T-helper 1 cell (primary cell): ENCODE data around the gene RAMP1.

Source experiments
- DNase-seq, 5 donors: peaks; one replicate each; pipeline ENCODE4 v3.0.0-alpha.2; 2012 to 2020

RAMP1 gene

GRCh38 chr2:237895544-237896506 is 36.4 kb downstream of the RAMP1 start:
- DNase-seq: no peak

DNA sequence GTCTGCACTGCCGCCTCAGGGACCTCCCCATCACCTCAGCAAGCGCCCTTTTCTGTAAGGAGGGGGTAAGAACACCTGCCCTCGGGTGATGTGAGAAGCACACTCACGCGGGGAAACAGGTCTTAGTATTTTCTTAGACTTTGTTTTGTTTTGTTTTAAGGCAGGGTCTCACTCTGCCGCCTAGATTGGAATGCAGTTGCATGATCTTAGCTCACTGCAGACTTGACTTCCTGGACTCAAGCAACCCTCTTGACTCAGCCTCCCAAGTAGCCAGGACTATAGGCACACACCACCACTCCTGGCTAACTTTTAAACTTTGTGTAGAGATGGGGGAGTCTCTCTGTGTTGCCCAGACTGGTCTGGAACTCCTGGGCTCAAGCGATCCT is 37.1 kb downstream of the RAMP1 start:
- no peak for DNase-seq

GRCh38 chr2:237896956-237897355 is 37.5 kb downstream of the RAMP1 start:
- DNase-seq: no peak

- DNase-seq: no peak
Measured at GRCh38 chr2:237898057-237898414, 38.6 kb downstream of the RAMP1 start.

DNA sequence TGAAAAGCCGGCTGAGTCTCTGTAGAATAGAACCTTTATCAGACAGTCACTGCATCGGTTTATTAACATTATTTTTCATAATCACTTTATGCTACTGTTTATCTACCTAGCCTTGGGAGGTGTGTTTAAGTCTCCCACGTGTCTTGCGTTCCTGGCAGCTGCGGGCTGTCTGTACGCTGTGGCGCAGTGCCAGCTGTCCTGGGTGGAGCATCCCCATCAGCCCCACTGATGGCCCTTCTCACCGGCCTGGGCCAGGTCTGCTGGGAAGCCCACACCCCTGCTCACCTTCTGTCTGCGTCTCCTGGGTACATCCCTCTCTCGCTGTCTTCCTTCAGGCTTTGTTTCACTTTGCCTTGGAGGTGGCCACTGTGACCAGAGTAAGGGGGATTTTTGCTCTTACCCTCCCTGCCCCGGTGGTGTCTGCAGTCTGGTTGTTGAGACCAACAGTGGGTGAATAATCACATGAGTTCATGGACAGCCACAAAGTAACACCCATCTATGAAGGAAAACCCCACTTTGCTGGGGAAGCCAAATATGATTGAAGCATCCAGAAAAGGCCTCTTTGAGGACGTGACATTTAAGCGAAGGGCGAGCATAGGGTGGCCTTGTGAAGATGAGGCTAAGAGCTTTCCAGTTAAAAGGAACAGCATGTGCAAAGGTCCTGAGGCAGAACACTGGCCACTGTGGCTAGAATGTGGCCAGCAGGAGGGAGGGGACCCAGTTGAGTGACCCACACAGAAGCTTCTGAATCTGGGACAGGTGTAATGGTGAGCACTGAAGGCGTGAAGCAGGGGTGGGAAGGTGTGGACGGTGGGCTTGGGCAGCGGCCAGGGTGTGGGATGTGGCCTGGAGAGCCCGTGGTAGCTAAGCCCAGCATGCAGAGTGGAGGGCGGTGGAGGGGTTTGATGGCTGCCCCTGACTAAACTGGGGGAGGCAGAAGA is 41.7 kb downstream of the RAMP1 start:
- DNase-seq: no peak

GRCh38 chr2:237901932-237902850 is 42.8 kb downstream of the RAMP1 start:
- peak in 1 of 5 donors; percentile 28 for DNase-seq

GRCh38 chr2:237904831-237905599 is 45.6 kb downstream of the RAMP1 start:
- DNase-seq: peak in 1 of 5 donors; percentile 22

DNA sequence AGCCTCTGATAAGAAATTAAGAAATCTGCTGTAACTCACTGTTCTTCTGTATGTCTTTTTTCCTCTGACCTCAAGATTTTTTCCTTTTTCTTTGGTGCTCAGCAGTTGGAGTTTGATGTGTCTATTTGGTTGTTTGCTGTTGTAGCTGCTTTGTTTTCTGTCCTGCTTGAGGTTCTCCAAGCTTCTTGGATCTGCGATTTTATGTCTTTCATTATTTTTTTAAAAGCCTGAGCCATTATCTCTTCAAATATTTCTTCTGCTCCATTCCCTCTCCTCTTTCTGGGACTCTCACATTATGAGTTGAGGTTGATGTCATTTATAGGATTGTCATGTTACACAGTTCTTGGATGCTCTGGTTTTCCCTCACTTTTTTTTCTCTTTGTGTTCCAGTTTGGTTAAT is 47.7 kb downstream of the RAMP1 start:
- no peak for DNase-seq

DNA sequence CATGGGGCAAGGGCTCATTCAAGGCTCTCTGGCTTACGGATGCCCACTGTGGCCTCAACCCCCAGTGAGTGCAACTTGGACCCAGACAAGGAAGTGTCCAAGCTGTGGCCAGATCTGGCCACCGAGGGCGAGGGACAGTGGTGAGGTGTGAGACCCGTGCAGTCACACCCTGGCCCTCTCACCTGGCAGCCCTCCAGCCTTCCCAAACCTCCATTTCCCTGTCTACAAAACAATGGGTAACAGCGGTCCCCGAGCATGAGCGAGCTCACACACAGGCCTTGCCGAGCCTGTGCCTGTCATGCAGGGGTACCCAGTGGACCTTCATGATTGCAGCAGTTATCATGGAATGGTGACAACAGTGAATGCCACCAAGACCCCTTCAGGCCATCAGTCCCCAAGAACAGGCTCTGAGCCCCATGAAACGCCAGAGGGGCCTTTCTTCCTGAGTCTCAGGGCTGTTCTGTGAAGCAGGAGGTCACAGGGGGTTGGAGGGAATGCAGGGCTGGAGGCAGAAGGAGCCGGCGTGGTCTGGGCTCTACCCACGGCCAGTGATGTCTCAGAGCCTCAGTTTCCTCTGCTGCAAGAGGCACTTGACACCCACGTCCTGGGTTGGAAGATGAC is 49.8 kb downstream of the RAMP1 start:
- no peak for DNase-seq

GRCh38 chr2:237909801-237910475 is 50.5 kb downstream of the RAMP1 start:
- no peak for DNase-seq

DNA sequence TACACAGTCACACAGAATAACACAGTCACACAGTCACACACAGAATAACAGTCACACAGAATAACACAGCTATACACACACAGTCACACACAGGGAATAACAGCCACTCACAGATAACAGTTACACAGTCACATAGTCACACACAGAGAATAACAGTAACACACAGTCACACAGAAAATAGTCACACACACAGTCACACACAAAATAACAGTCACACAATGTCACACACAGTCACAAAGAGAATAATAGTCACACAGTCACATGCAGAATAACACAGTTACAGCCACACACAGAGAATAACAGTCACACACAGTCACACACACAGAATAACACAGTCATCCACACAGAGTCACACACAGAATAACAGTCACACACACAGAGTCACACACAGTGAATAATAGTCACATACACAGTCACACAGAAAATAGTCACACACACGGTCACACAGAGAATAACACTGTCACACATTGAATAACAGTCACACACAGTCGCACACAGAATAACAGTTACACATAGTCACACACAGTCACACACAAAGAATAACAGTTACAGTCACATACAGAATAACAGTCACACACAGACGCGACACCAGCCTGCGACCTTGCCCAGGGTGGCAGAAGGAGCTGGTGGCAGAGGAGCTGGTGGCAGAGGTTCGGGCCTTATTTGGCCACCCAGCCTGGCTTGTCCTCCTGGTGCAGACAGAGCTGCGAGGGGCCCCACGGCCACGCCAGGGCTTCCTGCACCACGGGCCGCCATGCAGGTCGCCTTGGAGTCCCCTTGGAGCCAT is 51.3 kb downstream of the RAMP1 start:
- DNase-seq: no peak

DNA sequence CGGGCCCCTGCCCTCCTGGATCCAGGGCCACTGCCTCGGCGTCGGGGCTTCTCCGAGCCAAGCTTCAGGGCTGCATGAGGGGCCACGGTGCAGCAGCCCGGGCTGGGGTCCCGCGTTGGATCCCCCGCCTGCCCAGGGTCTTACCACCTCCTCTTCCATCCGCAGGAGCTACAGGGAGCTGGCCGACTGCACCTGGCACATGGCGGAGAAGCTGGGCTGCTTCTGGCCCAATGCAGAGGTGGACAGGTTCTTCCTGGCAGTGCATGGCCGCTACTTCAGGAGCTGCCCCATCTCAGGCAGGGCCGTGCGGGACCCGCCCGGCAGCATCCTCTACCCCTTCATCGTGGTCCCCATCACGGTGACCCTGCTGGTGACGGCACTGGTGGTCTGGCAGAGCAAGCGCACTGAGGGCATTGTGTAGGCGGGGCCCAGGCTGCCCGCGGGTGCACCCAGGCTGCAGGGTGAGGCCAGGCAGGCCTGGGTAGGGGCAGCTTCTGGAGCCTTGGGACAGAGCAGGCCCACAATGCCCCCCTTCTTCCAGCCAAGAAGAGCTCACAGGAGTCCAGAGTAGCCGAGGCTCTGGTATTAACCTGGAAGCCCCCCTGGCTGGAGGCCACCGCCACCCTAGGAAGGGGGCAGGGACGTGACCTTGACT is 52.1 kb downstream of the RAMP1 start:
- DNase-seq: no peak

GRCh38 chr2:237912271-237913192 is 53.1 kb downstream of the RAMP1 start:
- DNase-seq: no peak

- DNase-seq: no peak
Measured at GRCh38 chr2:237913193-237913917, 53.9 kb downstream of the RAMP1 start.

- no peak for DNase-seq
Measured at GRCh38 chr2:237915576-237915975, 56.2 kb downstream of the RAMP1 start.

- no peak for DNase-seq
Measured at GRCh38 chr2:237916296-237916695, 56.9 kb downstream of the RAMP1 start.

DNA sequence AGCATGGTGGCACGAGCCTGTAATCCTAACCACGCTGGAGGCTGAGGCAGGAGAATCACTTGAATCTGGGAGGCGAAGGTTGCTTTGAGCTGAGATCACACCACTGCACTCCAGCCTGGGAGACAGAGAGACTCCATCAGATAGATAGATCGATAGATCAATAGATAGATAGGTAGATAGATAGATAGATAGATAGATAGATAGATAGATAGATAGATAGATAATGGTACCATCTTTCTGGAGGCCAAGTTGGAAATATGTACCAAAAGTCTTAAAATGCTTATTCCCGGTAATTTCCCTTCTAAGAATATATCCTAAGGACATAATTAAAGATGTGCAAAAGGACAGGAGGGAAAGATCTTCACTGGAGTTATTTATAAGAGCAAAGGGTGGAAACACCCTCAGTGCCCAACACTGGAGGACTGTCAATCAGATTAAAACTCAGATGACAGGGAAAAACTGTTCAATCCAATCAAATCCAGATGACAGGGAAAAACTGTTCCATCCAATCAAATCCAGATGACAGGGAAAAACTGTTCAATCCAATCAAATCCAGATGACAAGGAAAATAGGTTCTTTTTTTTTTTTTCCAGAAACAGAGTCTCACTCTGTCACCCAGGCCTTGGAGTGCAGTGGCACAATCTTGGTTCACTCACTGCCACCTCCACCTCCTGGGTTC is 58.4 kb downstream of the RAMP1 start:
- no peak for DNase-seq
